IPS DF 4.7 (cell line): Measurements from ENCODE around the gene RAD51B.

ENCODE experiments used
- DNase-seq: peaks from one replicate; pipeline ENCODE4 v3.0.0-alpha.2; 2013; ENCODE audit warnings: low spot score; ENCODE audit errors: extremely low read depth

RAD51B gene

DNA sequence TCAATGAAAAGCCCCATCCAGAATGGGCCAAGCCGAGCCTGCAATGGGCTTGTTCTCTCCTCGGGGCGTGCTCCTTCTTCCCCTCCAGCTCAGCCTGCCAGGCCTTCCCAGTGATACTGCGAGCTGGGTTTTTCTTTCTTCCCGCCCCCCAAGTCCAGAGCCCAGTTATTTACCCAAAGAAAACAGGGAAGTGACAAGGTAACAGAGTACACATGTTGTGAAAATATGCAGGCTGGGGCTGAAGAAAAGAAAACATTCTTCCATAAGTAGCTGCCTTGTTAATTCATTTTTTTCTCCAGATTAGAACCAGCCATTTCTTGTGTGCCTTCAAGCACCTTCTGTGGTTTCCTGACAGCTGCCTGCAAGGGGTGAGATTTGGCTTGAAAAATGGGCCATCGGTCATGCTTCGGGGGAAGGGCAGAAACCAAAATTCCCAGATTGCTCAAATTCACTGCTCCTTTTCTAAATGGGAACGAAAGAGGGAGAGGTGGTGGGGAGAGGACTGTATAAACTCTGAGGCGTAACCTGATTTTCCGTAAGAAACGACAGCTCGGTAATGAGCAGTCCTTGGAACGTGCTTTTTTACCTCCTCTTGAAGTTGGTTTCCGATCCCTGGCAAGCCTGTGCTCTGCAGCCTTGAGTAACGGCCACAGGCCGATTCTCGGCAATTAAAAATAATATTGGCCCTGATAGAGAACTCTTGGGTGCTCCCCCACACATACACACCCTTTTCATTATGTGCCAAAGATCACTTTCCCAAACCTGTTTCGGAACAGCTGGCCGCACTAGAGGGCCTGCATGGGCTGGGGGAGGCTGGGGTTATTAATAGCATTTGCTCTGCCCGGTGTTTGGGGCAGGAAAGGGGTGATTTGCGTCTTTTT, 743.9 kb downstream of the RAD51B start:
- no peak for DNase-seq

DNA sequence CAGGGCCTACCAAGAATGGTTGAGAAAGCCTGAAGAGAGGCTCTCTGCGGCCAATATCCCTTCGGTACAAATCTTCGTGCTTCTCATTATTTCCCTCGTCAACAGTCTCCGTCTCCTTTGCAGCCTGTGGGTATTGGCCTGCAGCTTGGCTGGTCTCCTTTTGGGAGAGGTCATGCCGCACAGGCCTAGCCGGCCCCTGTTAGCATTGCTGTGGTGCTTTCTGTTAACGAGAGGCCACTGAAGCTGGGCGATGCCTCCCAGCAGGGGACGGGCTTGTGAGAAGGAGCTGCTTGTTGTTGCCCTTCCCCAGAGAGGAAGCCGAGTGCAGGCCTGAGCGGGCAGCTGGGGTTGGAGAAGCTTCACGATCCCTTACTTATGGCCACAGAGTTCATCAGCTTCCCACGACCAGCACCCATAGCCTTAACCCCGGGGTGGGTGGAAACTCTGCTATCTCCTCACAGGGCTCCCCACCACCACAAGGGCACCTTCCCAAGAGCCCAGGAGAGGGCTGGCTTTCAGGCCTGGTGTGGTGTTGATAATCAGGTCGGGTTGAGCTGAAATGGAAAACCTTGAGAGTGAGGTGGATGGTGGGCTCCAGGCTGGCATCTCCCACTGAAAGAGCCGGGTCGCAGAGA, 744.7 kb downstream of the RAD51B start:
- DNase-seq = no peak

DNA sequence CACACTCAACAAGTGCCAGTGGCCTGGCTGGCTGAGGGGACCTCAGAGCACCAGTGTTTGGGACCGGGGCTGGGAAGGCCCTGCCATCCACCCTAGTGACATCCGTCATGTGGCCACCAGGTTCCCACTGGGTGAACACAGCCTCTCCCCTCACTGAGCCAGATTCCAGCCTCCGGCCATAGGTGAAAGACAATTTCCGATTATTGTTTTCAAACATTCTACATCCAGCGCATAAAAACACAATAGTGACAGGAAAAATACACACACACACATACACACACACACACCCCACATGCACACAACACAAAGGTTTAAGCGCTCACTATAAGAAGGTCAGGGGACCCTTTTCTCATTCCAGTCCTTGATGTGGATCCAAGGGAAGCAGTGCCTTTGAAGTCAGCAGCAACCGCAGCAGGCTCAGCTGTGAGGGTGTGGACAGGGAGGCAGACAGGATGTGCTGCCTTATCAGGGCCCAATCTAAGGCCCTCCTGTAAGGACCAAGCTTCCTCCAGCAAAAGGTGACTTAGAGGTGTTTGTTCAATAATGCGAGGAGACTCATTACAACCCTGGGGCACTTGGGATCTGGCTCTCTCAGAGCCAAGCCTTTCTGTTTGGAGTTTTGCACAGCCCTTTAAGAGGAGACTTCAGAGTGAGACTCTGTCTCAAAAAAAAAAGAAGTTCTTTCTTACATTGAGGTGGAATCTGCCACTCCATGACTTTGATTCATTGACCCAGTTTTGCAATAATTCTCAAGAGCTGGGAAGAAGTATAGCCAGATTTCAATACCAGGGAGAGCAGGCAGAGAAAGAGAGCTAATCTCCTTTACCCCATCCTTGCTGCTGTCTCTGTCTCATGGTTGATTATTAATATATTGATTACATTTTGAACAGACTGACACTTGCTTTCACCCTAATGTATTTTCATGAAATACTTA, 745.5 kb downstream of the RAD51B start:
- no peak for DNase-seq

DNA sequence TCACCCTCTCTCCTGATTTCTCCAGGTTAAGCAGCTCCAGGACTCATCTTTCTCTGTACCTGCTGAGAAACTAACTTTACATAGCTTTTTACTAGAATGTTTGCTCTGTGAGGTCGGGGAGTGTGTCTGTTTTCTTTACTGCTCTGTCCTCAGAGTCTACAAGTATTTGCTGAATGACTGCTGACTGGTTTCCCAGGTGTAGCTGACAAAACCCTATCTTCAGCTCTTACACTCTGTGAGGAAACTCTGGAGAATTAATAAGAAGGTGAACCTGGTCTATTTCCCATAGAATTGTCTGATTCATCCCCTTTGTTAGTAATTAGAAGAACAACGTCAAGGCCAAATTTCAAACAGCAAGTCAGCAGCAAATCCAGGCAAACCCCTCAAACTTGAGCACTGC, 746.5 kb downstream of the RAD51B start:
- DNase-seq = no peak

DNA sequence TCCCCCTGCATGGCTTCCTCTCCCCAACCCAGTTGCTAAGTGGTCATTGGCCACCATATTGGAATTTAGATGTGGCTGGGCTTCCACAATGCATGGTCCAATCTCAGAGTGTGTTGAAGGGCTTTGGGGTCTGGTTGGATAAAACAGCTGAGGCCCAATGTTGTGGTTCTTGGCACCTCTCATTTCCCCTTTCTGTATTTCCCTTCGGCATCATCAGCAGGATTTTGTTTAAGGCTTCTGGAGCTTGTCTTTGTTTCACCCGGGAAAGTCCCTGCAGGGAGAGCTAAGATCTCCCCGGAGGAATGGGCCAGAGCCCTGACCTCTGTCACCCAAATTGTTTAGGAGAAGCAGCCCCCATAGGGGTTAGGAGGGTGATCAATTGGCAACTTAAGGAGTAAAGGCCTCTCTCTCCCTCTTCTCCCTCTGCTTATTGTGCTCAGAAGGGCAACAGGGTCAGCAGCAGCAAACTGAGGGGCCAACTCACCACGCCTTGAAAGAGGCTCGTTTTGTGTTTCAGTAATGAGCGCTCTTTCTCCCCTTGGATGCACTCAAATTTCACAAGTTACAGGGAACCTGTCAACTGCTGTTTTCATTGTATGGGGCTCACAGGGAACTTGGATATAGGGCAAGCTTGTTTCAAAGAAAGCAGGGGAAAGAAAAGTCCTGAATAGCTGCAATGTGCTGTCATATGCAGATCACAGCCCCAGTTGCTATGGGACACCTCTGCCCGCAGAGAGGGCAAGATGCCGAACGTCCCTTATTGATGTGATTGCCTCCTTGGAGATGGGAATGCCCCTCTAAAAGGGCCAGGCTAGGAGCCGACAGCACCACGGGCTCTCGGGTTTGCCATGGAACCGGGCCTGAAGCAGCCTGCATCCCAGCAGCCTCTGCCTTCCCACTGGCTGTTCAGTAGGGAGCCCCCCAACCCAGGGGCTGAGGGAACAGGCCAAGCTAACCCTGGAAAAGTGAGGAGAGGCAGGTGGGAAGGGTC, 749.6 kb downstream of the RAD51B start:
- DNase-seq = no peak

DNA sequence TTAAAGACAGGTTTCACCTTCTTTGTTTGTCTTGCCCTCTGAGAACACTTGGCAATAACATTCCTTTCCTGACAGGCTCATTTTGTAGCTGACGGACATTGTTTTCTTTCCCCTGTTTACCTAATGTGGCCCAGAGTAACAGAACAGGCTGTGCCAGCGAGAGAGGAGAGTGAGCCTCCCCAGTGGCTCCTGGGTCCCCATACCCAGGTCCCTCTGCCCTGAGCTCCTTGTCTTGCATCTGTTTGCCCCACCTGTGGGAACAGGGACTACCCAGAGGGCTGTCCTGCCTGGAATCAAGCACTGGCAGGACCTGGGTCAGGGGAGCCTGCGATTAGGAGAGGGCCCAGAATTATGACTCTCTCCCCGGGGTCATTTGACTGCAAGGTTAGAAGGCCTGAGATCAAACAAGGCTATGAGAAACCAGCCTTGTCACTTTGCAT, 750.4 kb downstream of the RAD51B start:
- no peak for DNase-seq

DNA sequence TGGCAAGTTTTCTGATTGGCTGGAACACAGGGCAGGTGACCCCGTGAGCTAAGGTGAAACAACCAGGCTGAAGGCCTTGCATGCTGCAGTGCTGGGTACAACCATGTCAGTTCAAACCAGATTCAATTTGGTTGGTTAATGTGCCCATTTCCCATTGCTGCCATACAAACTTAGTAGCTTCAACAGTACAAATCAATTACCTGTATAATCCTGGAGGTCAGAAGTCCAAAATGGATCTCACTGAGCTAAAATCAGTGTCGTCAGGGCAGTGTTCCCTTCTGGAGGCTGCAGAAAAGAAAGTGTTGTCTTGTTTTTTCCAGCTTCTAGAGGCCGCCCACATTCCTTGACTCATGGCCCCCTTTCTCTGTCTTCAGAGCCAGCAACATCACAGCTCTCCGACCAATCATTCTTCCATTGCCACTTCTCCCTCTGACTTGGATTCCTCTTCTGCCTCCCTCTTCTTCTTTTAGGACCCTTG, 751.6 kb downstream of the RAD51B start:
- DNase-seq = no peak

DNA sequence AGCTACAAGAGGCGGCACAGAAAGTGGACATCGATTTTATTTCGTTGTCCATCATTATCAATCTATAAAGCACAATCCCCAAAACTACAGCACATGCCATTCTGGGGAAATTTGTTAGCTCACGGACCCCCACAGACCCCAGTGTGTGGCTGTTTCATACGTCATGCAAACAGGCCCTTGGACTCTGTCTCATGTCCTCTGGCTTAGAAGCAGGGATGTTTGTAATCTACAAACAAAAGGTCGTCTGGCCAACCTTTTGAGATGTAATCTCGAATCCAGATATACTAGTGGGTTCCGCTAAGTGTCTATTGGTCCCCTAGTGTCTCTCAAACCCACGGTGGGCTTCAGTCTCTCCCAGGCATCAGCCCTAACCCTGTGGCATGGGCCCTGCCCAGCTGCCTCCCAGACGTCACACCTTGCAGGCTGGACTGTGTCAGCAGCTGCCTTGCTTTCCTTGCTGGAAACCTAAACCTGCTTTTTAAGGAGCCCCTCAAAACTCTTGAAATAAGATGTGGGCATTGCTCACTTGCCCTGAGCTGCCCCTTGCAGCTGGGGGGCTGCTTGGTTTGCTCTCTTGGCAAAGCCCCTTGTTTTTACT, 752.4 kb downstream of the RAD51B start:
- DNase-seq = no peak

DNA sequence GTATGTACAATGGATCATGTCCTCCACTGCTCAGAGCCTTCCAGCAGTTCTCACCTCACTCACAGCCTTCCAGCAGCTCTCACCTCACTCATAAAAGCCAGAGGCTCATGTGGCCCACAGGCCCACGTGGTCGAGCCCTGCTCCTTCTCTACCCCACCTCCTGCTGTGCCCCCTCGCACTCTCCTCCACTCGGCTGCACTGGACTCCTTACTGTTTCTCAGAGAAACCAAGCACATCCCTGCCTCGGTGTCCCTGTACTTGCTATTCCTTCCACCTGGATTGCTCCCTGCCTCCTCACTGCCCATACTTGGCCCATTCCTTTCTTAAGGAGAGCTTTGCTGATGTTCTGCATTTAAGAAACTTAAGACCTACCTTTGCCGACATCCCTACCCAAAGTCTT, 753.5 kb downstream of the RAD51B start:
- DNase-seq = no peak

DNA sequence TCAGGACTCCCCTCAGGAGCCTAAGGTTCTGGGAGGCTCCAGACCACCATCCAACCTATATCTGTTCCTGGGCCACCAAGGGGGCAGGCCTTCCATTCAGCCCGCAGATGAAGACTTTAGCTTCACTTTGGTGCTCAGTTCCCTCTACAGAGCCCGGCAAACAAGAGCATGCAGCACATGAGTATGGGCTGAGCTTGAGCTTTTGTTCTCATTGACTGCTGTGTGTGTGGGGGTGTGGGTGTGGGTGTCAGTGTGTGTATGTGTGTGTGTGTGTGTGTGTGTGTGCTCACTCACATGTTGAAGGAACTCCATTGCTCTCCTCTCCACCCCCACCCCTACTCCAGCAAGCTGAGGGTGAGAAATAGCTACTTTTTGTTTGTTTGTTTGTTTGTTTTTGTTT, 754.1 kb downstream of the RAD51B start:
- DNase-seq = no peak

DNA sequence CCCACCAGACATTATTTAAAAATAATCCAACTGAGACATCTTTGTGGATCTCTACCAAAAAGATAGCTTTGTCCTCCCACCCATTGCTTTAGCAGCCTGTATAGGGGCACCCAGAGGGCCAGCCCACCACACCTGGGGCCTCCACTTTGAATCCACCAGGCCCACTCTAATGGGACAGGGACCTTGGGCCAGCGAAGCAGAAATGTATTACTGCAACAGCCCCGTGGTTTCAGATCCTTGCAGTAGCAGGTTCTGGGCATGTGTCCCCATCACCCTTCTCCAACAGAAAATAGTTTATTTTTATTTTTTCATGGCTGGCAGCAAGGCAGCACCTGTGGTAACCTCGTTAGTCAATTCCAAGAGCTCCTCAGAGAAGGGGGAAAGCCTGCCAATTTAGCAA, 754.9 kb downstream of the RAD51B start:
- no peak for DNase-seq

DNA sequence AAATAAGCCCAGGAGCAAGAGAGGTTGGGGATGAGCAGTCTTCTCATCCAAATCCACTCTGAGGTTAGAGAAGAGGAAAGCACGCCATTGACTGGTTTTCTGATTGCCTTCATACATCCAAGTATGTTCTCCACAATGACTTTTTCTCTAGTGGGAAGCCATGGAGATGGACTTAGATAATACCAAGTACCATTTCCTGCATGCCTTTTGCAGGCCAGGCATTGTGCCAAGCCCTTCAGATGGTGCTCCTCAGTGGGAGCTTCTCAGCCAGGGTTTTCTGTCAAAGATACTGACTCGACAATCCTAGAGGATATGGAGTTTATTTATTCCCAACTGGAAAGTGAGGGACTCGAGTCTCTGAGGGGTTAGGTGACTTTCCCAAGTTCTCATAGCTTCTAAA, 755.3 kb downstream of the RAD51B start:
- DNase-seq = no peak

DNA sequence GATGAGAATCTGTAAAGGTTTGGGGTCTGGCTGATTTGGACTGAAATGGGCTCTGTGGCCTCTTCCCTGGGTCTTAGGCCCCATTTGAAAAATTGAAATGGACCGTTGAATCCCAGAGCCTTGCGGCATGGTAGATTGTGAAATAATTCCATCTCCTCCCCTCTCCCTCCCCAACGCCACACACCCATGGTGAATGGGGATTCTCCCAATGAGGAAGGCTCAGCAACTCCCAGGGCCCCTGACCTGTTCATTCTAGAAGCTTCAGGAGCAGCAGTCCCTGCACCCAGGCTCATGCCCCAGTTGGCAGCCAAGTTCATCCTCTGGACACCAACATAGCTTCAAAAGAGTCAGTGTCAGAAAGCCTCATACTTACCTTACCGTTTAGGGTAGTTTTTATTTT, 755.8 kb downstream of the RAD51B start:
- DNase-seq = no peak

DNA sequence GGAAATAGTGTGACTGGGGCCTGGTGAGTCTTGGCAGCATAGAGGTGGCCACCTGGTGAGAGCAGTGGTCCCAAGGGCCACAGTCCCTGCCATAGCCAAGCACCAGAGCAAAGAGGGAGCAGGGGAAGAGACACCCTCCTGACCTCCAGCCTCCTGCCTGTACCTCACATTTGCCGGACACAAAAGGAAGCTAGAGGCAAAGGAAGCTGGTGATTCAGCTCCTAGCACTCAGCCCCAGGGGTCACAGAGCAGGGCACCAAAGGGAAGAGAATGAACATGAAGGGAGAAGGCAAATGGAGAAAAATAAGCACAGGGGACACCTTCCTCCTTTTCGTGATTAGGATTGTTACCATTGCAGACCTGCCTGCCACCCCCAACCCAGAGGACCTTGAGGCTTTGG, 756.5 kb downstream of the RAD51B start:
- no peak for DNase-seq

DNA sequence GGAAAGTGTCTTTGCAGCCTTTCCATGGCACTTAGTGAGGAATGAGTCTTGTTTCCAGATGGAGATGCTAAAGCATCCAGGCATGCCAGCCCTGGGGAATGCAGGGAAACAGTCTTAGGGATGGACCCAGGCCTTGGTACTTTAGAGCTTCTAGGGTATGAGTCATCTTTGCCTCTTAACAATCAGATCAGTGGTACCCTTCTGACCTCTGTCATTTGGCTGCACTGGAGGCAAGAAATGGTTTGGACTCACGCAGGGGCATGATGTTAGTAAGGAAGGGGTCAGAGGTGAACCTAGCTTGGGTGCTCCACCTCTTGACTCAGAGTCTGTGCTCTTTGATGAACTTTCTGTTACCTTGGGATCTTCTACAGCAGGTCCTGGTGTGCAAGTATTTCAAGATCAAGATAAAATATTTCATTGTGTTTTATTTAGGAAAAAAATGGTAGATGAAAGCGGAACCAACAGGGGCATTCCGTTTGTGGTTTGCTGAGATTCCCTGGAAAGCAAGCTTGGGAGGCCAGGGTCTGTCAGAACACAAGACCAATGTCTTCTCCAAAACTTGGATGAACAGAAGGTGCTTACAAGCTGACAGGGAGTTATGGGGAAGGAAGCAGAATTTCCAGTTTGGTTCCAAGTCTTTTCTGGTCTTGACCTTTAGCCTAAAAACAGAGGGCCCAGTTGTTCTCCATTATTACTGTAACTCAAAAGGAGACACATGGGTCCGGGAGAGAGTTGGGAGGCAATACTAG, 757.1 kb downstream of the RAD51B start:
- DNase-seq = no peak

DNA sequence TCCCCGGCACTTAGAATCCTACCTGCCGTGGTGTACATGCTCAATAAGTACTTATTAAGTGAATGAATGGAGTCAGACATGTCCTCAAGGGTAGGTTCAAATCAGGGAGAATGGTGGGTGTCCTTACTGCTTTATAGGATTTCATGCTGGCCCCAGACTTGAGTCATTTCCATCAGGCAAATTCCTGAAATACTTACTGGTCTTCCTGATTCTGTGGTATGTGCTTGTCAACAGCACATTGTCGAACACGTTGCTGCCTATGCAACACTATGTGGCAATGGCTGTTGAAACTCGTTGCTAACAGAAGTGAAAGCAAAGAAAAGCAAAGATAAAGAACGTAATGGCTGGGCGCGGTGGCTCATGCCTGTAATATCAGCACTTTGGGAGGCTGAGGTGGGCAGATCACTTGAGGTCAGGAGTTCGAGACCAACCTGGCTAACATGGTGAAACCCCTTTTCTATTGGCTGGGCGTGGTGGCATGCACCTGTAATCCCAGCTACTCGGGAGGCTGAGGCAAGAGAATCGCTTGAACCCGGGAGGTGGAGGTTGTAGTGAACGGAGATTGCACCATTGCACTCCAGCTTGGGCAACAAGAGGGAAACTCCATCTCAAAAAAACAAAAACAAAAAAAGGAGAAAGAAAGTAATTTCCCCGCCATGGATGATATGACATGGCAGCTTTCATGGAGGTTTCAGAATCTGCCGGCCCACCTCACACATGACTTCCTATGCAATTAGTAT, 758.4 kb downstream of the RAD51B start:
- DNase-seq = no peak

DNA sequence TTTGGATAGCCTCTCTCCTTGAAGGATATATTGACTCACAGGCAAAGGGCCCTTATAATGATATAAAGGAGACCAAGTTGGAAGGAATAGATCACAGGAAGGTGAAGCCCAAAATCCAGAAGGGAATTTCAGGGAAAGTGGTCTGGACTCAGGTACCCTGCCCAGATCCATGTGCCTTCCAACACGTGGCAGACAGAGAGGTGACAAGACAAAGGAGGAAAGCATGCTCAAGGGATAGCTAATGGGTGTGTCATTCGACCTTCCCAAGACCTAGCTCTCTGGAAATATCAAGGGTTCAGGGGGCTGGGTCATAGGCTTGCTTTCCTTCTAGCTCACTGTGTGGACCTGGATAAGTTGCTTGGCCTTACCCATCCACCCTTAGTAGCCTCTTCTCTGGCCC, 759.0 kb downstream of the RAD51B start:
- no peak for DNase-seq

DNA sequence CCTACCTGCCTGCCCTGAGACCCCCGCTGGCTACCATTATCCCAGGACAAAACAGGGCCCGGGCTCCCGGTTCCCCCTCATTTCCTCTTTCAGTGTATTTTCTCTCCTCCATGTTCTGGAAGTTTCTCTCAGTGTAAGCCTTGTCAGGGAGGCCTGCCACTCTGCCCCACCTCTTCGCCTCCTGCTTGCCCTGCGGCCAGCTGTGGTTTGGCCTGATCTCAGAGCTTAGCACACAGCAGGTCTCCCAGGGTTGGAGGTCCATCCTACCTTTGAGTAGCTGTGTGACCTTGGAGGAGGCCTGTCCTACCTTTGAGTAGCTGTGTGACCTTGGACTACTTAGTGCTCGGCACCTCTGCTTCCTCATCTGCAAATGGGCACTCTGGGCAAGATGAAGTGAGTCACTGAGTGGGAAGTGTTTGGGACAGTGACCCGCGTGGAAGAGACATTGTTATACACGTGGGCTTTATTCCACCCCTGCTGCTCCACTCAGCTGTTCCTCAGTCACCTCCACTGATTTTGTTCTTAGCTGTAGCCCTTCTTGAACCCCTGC, 760.6 kb downstream of the RAD51B start:
- DNase-seq = no peak
